HG02884 (cell line): ENCODE data around the gene CLDN25.

Experiments
- ATAC-seq: cut with Tn5 transposase; IDR thresholded peaks from one replicate; pipeline ENCODE4 v1.9.1; 2021; ENCODE audit warnings: mild to moderate bottlenecking, moderate library complexity; ENCODE audit not compliant: unreplicated experiment

CLDN25 gene

DNA sequence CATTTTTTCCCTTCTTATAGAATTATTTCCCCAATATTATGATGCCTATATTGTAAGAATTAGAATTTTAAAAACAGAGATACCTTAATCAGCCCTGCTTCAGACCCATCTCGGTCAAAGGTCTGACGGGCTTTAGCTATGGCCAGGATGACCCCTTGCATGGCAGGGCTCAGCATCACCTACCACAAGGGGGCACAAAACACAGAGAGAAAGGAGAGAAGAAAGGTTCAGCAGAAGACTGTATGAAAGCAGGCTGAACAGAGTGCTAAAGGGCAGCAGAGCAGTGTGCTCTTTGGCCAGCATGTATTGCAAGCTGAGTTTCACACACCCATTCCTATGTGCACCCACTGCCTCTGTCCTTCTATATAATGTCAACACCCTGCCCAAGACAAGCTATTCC lies 26.8 kb downstream of the CLDN25 start:
- ATAC-seq = no peak

DNA sequence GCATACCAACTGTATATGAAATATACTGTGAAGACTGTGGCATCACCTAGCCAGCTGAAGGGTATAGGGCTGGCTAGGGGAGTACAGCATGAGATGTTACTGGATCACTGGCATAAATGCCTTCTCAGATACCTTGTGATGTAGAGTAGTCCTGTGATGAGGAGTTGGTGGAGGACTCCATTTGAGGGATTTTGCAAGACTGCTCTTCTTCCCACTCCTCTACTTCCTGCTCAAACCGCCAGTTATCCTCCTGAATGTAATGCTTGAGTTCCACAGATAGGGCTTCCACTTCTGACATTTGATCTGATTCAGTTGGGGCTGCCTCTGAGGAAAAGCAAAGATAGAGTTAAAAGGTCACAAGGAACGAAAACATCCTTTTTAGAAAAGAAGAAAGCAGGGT lies 29.3 kb downstream of the CLDN25 start:
- ATAC-seq = no peak

DNA sequence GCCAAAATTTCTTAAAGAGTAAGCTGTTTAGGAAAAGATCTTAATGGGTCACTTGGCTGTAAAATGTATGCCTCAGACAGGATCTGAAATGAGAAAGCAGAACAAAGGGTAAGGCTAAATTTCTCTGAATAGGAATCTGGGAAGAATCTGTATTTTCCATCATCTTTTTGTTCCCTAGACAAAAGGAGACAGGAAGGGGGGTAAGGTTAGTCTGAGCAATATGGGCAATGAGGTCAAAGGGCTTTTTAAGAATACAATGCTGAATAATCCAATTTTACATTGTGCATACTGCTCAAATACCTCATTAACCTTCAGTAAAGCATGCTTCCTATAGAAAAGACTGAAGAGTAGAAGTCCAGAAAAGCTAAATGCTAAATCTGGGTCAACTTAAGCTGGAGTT lies 34.6 kb downstream of the CLDN25 start:
- ATAC-seq = no peak

DNA sequence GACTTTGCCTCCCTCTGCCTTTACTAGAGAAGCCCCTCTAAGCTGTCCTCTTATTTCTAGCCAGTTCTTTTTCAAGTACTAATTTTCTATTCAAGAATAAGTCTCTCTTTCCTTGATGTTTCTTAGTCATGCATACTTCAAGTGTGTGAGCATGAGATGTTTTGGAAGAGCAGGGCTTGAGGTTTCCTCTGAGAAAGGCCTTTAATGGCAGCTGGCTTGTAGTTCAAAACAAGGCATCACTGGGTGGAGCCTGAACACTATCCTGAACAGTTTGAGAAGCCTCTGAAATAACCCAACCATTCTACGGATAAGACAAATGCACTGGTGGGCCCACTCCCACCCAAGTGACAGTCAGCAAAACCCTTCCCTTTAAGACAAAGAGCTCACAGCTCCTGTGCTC lies 37.6 kb downstream of the CLDN25 start:
- no peak for ATAC-seq

DNA sequence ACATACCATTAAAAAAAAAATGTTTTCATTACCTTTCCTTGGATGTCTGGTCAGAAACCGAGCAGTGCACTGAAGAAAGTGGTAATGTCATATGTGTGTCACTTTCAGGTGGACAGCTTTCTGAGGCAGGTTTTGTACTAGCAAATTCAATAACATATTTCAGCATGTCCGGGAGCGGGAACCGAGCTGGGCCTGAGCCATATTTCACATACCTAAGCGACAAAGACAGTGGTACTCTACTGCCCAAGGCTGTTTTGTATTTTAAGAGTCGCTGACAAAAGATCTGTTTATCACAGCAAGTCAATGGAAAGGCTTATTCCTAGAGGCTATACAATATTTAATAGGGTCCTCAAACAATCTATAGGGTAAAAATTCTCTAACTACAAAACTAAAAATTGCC lies 38.0 kb downstream of the CLDN25 start:
- ATAC-seq = no peak

DNA sequence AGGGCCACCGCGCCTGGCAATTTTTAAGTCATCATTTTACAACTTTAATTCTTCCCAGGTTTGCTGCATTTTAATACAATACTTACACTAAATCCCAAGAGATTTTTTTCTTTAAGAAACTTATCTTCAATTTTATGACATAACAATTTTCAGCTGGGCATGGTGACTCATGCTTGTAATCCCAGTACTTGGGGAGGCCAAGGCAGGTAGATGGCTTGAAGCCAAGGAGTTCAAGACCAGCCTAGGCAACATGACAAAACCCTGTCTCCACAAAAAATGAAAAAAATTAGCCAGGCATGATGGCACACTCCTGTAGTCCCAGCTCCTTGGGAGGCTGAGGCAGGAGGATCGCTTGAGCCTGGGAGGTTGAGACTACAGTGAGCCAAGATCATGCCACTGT lies 38.8 kb downstream of the CLDN25 start:
- ATAC-seq = no peak

DNA sequence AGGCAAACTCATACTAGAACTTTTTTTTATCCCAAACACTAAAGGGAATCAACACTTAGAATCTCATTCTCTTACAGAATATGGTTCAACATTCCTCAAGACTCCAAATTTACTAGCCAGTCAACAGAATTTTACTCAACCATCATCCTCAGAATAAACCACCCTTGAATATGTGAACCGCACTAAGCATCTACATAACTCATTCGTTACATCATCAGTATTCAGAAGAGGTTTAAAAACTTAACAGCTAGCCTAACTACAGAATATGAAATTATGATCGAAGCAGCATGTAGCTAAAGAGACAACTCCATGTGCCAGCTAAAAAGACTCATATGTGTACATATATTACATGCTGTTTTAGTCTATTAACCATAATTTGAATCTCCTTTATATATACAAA lies 47.9 kb downstream of the CLDN25 start:
- ATAC-seq = no peak

DNA sequence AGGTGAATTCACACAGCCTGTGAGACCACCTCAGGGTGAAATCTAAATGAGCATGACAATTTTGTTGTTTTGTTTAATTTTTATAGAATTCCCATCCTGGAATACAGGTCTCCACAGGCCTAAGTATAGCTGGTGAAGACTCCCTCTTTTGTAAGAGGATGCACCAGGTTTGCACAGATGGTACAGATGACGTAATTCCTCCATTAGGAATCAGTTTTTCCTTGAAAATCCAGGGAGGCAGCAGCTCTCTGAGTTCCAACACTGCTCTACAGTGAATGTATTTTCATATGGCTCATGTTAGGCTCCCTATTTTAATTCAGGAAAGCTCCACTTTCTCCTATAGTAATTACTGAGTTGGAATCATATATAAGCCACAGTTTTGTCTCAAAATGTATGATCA lies 48.6 kb downstream of the CLDN25 start:
- ATAC-seq = no peak

DNA sequence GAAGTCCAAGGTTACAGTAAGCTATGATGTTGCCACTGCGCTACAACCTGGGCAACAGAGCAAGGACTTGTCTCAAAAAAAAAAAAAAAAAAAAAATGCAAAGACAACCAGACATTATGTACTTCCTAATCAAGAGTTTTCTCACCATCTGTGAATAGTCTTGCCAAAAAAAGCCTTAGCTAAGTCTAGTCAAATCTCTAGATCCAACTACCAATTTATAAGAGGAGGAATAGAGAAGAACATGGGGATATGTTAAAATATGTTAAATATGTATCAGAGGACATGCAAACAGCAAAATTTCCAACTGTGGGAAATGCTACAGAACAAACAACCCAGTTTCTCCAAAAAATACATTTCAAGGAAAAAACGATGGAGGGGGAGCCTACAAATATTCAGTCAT lies 50.2 kb downstream of the CLDN25 start:
- no peak for ATAC-seq
